22Rv1 (cell line): ENCODE measurements around the gene GLCCI1.
A peak's percentile ranks its signal among the peaks of the same experiment; 100 is the strongest.

Source experiments
- H3K27ac ChIP-seq: fragments of 450-650 bp; 2 replicates; pipeline ENCODE4 v1.5.1; 2017
- CTCF ChIP-seq: fragments of 450-650 bp; IDR thresholded peaks from 2 replicates; pipeline ENCODE4 v1.5.1; 2017; ENCODE audit warnings: mild to moderate bottlenecking
- ZFX ChIP-seq: fragments of 450-650 bp; IDR thresholded peaks from 2 replicates; pipeline ENCODE4 v1.6.1; 2017; ENCODE audit warnings: antibody characterized with exemption, borderline replicate concordance

Gene GLCCI1

GRCh38 chr7:7962851-7963250, 5.7 kb upstream of the GLCCI1 start:
- no peak overlapping the region for H3K27ac ChIP-seq
- TF ChIP-seq CTCF: no peak
- TF ChIP-seq ZFX: no peak

GRCh38 chr7:7964250-7964649, 4.3 kb upstream of the GLCCI1 start:
- TF ChIP-seq CTCF (no peak), ZFX (no peak)
- no peak overlapping the region for H3K27ac ChIP-seq

GRCh38 chr7:7964691-7965090, 3.9 kb upstream of the GLCCI1 start:
- TF ChIP-seq ZFX: no peak
- no peak for TF ChIP-seq CTCF
- H3K27ac ChIP-seq: no peak overlapping the region

GRCh38 chr7:7965301-7965700, 3.3 kb upstream of the GLCCI1 start:
- TF ChIP-seq CTCF: no peak
- TF ChIP-seq ZFX: no peak
- no peak overlapping the region for H3K27ac ChIP-seq

- no peak overlapping the region for H3K27ac ChIP-seq
- TF ChIP-seq CTCF (no peak), ZFX (no peak)
Measured at GRCh38 chr7:7966141-7966734, 2.4 kb upstream of the GLCCI1 start.

GRCh38 chr7:7967886-7968543, 581 bp upstream of the GLCCI1 start:
- TF ChIP-seq ZFX (no peak), CTCF (no peak)
- peak overlapping the region; percentile 72 for H3K27ac ChIP-seq
